ENCODE results near the gene ERC2. TPM values are rescaled to one million over a fixed set of nuclear protein-coding genes. Genes with fewer than 3 reads are reported as not detected.
A peak's percentile ranks its signal among the peaks of the same experiment; 100 is the strongest.

Gene ERC2
- total and polyA plus RNA-seq, 2 donors (not counting 1 experiment from before 2014, with no cell fraction given) = 0.14 to 0.17 TPM

DNA sequence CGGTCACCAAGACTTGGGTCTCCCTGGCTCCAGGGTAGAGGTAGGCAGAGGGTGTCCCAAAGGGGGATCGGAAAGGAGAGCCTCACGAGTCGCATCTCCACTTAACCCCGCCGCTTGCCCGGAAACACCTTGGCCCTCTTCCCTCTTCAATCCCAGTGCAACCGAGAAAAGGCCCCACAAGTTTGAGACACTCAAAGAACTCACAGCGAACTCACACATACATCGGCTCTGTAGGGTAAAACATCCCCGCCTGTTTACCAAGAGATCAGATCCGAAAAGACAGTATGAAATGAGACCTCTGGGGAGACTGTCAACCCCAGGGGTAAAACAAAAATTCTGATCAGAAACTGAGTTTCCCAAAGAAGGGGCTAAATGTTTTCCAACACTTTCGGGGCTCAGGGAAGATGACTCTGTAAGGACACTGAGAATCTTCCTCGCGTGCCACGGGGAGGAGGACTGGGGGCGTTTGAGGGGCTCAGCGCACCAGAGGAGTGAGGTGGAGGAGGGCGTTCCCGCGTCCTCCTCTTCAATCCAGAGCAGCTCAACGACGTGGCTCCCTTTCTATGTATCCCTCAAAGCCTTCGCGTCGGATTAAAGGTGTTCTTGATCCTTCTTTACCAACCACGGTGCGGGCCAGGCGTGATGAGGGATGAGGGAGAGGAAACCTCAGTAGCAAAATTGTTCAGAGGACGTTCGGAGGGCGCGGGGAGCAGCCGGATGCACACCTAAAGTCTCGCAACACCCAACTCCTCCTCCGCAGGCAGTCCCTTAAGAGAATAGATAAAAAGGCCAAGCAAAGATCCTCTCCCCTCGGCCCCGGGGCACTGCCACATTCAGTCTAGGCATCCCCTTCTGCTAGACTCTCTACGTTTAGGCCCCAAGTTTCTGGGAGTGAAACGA lies 984.8 kb downstream of the ERC2 start:
- Histone ChIP-seq H3K27me3 (ENCODE audit: control insufficient read depth, insufficient read depth, low read length) (no peaks in the 10 kb centered on the region), H3K9me3 (ENCODE audit: control insufficient read depth, insufficient read depth, low read depth, low read length) (no peaks in the 10 kb centered on the region), H3K36me3 (ENCODE audit: control insufficient read depth, insufficient read depth, low read length) (peaks cover 5% of the 10 kb centered on the region), H3K4me3 (replicated peaks in 1 of 4; ENCODE audit: control extremely low read depth in 1 of 4, insufficient read depth in 1 of 4, low read depth in 3 of 4, low read length in 4 of 4) (peak overlapping the region; percentile 59 to 91 (median 65)), H4K20me1 (ENCODE audit: control insufficient read depth, extremely low read depth, insufficient read depth, low read length) (no peaks in the 10 kb centered on the region), H3K4me2 (ENCODE audit: extremely low read depth, insufficient read depth, low read length) (peak overlapping the region; percentile 88), H3K9ac (ENCODE audit: insufficient read depth, low read length) (peak overlapping the region; percentile 51), H2AFZ (ENCODE audit: low read length) (no peak overlapping the region), H3K27ac (ENCODE audit: insufficient read depth, low read length) (peak overlapping the region; percentile 88), H3K79me2 (ENCODE audit: control insufficient read depth, insufficient read depth, low read length) (peaks cover 90% of the 10 kb centered on the region), H3K4me1 (ENCODE audit: control insufficient read depth, extremely low read depth, insufficient read depth, low read length) (peaks cover 5% of the 10 kb centered on the region)
- peak in 1 of 2 donors; percentile 27 for DNase-seq (ENCODE audit: low read depth in 2 of 2)
- TF ChIP-seq, protein P1, sequence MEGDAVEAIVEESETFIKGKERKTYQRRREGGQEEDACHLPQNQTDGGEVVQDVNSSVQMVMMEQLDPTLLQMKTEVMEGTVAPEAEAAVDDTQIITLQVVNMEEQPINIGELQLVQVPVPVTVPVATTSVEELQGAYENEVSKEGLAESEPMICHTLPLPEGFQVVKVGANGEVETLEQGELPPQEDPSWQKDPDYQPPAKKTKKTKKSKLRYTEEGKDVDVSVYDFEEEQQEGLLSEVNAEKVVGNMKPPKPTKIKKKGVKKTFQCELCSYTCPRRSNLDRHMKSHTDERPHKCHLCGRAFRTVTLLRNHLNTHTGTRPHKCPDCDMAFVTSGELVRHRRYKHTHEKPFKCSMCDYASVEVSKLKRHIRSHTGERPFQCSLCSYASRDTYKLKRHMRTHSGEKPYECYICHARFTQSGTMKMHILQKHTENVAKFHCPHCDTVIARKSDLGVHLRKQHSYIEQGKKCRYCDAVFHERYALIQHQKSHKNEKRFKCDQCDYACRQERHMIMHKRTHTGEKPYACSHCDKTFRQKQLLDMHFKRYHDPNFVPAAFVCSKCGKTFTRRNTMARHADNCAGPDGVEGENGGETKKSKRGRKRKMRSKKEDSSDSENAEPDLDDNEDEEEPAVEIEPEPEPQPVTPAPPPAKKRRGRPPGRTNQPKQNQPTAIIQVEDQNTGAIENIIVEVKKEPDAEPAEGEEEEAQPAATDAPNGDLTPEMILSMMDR (conservative IDR thresholded peaks at IDR 0.05 in 1 of 2, IDR thresholded peaks at IDR 0.05 in 1 of 2; ENCODE audit: low read depth in 1 of 2, low read length in 2 of 2) = no peak

DNA sequence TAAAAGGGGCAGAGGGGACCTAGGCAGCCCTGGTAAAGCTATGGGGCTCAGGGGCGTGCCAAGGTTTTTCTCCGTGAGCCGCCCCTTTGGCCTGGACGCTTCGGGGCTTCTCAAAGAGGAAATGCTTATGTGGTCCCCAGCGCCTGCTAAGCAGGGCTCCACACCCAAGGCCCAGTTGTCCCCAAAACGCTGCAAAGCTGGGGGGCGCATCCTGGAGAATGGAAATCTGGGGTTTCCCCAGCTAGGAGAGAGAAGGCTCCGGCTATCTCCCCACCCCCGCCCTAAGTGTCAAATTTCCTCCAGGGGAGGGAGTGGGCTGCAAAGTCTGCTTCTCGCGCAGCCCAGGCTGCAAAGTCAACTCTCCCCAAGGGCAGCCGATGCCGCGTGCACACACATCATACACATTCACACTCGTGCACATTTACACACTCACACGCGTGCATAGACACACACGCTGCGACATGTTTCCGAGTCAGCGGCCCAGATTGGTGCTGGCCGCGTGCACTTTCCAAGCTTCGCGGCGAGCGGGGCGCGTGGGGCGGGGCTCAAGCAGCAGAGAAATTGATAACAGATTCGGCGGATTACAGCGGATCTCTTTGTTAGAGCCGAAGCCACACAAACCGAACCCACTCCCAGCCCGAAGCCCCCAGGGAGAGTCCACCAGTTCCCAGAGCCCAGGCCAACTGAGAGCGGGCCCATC lies 985.6 kb downstream of the ERC2 start:
- DNase-seq (ENCODE audit: low read depth in 2 of 2) = peak; percentile 54 to 75
- TF ChIP-seq EZH2 (IDR thresholded peaks at IDR 0.05; ENCODE audit: low read length, missing control alignments) = no peak
- TF ChIP-seq, protein P1 (conservative IDR thresholded peaks at IDR 0.05 in 1 of 2, IDR thresholded peaks at IDR 0.05 in 1 of 2; ENCODE audit: low read depth in 1 of 2, low read length in 2 of 2) = no peak
- Histone ChIP-seq H3K4me1 (ENCODE audit: control insufficient read depth, extremely low read depth, insufficient read depth, low read length) (peaks cover 5% of the 10 kb centered on the region), H3K27me3 (ENCODE audit: control insufficient read depth, insufficient read depth, low read length) (no peaks in the 10 kb centered on the region), H3K36me3 (ENCODE audit: control insufficient read depth, insufficient read depth, low read length) (peaks cover 5% of the 10 kb centered on the region), H3K4me3 (replicated peaks in 1 of 4; ENCODE audit: control extremely low read depth in 1 of 4, insufficient read depth in 1 of 4, low read depth in 3 of 4, low read length in 4 of 4) (peak overlapping the region; percentile 44 to 91 (median 62)), H3K27ac (ENCODE audit: insufficient read depth, low read length) (peak overlapping the region; percentile 88), H2AFZ (ENCODE audit: low read length) (no peak overlapping the region), H3K9me3 (ENCODE audit: control insufficient read depth, insufficient read depth, low read depth, low read length) (no peaks in the 10 kb centered on the region), H4K20me1 (ENCODE audit: control insufficient read depth, extremely low read depth, insufficient read depth, low read length) (no peaks in the 10 kb centered on the region), H3K4me2 (ENCODE audit: extremely low read depth, insufficient read depth, low read length) (peak overlapping the region; percentile 87), H3K79me2 (ENCODE audit: control insufficient read depth, insufficient read depth, low read length) (peaks cover 94% of the 10 kb centered on the region), H3K9ac (ENCODE audit: insufficient read depth, low read length) (peak overlapping the region; percentile 51)

All from fibroblast of lung (primary cell).